ENCODE results near the gene NIT1. TPM values are rescaled to one million over a fixed set of nuclear protein-coding genes. Genes with fewer than 3 reads are reported as not detected.

NIT1 gene
- total and polyA plus RNA-seq, 9 of the 15 experiments (the other 6 are each of a cell fraction or from before 2014, with no cell fraction given) = 18.4 to 76.0 (median 33.7) TPM

DNA sequence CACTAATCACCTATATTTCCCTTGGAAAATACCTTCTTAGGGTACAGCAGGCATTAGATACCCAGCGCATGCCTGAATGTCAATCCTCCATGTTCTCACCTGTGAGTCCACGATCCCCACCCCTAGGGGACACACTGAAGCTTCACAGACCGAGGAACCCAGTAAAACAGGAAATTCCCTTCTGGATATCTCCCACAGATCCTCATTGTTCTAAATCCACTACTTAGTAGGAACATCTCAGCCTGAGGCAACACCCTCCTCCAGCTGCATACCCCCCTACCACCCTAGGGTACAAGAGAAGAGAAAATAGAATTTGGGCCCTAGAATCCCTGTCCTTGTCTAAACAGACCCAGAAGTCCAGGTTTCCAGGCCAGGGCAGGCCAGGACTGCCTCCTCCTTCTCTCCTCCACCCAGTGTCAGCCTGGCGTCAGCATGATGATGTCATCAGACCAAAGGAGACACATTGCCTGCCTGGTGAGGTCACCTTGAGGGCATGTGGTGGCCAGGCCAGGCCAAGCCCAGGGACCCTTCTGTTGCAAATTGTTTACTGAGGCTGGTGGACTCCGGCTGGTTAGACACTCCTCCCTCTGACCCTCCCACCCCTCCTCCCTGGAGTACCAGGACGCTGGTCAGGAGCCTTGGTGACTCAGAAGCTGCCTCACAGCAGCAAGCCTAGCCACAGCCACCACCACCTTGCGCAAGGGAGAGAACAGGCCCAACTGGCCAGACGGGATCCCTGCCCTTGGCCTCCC, 34.7 kb upstream of the NIT1 start (continued):
- TF ChIP-seq, protein P1, sequence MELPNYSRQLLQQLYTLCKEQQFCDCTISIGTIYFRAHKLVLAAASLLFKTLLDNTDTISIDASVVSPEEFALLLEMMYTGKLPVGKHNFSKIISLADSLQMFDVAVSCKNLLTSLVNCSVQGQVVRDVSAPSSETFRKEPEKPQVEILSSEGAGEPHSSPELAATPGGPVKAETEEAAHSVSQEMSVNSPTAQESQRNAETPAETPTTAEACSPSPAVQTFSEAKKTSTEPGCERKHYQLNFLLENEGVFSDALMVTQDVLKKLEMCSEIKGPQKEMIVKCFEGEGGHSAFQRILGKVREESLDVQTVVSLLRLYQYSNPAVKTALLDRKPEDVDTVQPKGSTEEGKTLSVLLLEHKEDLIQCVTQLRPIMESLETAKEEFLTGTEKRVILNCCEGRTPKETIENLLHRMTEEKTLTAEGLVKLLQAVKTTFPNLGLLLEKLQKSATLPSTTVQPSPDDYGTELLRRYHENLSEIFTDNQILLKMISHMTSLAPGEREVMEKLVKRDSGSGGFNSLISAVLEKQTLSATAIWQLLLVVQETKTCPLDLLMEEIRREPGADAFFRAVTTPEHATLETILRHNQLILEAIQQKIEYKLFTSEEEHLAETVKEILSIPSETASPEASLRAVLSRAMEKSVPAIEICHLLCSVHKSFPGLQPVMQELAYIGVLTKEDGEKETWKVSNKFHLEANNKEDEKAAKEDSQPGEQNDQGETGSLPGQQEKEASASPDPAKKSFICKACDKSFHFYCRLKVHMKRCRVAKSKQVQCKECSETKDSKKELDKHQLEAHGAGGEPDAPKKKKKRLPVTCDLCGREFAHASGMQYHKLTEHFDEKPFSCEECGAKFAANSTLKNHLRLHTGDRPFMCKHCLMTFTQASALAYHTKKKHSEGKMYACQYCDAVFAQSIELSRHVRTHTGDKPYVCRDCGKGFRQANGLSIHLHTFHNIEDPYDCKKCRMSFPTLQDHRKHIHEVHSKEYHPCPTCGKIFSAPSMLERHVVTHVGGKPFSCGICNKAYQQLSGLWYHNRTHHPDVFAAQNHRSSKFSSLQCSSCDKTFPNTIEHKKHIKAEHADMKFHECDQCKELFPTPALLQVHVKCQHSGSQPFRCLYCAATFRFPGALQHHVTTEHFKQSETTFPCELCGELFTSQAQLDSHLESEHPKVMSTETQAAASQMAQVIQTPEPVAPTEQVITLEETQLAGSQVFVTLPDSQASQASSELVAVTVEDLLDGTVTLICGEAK (IDR thresholded peaks at IDR 0.05) = no peak
- TF ChIP-seq, protein P1 (CRISPR knock-in tag; IDR thresholded peaks at IDR 0.05) = no peak
- TF ChIP-seq GTF2E2 (tag; IDR thresholded peaks at IDR 0.05) = no peak
- TF ChIP-seq LARP7 (IDR thresholded peaks at IDR 0.05) = no peak
- TF ChIP-seq YBX1 (IDR thresholded peaks at IDR 0.05) = no peak
- TF ChIP-seq, protein P2, sequence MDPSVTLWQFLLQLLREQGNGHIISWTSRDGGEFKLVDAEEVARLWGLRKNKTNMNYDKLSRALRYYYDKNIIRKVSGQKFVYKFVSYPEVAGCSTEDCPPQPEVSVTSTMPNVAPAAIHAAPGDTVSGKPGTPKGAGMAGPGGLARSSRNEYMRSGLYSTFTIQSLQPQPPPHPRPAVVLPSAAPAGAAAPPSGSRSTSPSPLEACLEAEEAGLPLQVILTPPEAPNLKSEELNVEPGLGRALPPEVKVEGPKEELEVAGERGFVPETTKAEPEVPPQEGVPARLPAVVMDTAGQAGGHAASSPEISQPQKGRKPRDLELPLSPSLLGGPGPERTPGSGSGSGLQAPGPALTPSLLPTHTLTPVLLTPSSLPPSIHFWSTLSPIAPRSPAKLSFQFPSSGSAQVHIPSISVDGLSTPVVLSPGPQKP (CRISPR knock-in tag; IDR thresholded peaks at IDR 0.05) = no peak
- no peak for TF ChIP-seq TCF7 (IDR thresholded peaks at IDR 0.05; ENCODE audit: borderline replicate concordance)
- no peak for TF ChIP-seq TEAD2 (tag; IDR thresholded peaks at IDR 0.05)
- TF ChIP-seq ZNF175 (CRISPR knock-in tag; IDR thresholded peaks at IDR 0.05; ENCODE audit: low read depth) = 0 out of 2 replicates have a peak, but pooled peaks have one; percentile 15
- peak; percentile 59; the same call in 1 of the 2 replicates for TF ChIP-seq MITF (IDR thresholded peaks at IDR 0.05)
- TF ChIP-seq U2AF2 (optimal IDR thresholded peaks at IDR 0.05; ENCODE audit: low read depth, low read length) = no peak
- TF ChIP-seq, protein P3, sequence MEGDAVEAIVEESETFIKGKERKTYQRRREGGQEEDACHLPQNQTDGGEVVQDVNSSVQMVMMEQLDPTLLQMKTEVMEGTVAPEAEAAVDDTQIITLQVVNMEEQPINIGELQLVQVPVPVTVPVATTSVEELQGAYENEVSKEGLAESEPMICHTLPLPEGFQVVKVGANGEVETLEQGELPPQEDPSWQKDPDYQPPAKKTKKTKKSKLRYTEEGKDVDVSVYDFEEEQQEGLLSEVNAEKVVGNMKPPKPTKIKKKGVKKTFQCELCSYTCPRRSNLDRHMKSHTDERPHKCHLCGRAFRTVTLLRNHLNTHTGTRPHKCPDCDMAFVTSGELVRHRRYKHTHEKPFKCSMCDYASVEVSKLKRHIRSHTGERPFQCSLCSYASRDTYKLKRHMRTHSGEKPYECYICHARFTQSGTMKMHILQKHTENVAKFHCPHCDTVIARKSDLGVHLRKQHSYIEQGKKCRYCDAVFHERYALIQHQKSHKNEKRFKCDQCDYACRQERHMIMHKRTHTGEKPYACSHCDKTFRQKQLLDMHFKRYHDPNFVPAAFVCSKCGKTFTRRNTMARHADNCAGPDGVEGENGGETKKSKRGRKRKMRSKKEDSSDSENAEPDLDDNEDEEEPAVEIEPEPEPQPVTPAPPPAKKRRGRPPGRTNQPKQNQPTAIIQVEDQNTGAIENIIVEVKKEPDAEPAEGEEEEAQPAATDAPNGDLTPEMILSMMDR (IDR thresholded peaks at IDR 0.05 in 2 of 3, conservative IDR thresholded peaks at IDR 0.05 in 1 of 3; ENCODE audit: insufficient read depth in 2 of 3, low read depth in 1 of 3, low read length in 3 of 3) = no peak
- TF ChIP-seq TFAP4 (CRISPR knock-in tag; IDR thresholded peaks at IDR 0.05; ENCODE audit: borderline replicate concordance) = peak; percentile 66; the same call in 1 of the 2 replicates

Data from K562 (cell line).